NAMALWA (cell line): ENCODE data around the gene STPG4.

Experiments used
- DNase-seq: peaks from one replicate; pipeline ENCODE4 v3.0.0-alpha.2; 2015; ENCODE audit warnings: low spot score

Gene STPG4

DNA sequence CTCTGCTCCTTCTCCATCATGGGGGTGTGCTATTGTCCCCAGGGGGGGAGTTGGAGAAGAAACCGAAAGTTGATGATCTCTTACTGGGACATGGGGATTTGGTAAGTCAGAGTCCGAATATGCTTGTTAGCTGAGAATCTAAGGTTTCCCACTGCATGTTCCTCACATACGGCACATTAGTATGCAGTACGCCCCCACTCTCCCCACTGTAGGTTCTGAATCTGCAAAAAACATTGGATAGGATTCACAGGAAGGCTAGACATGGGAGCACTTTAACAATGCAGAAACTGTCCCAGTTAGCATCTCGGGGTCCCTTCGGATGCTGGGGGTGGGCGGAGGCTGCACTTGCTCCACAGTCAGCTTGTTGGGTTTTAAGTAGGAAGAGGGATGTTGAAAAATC is 102.3 kb downstream of the STPG4 start:
- no peak for DNase-seq

DNA sequence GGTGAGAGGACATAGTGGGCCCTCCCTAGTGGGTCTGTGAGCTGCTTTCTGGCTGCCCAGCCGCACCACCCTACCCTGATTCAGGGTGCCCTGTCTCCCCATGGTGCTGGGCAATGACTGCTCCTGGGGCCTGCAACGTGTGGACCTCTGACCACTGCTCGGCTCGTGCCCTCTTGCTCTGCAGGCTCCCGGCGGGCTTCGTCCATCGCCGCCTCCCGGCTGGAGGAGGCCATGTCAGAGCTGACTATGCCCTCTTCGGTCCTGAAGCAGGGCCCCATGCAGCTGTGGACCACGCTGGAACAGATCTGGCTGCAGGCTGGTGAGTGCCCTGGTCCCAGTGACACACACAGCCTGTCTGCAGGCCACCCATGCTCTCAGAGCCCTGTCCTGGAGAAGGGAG is 103.5 kb downstream of the STPG4 start:
- DNase-seq: no peak

DNA sequence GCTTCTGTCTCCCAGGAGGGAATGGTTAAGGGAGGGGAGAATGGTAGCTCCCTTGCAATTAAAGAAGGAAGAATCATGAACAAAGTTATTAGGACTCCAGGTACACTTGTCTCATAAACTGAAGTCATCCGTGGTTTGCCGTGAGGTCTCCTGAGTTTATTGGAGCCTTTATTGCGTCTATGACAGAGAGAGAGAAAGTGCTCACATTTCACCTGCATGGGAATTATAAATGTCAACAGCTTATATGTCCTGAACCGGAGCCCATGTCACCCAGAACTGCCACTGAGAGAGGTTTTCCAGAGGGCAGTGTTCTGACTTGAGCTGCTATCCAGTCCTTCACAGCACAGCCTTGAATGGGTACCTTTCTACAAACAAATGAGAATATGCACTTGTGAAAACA is 104.3 kb downstream of the STPG4 start:
- DNase-seq: no peak

DNA sequence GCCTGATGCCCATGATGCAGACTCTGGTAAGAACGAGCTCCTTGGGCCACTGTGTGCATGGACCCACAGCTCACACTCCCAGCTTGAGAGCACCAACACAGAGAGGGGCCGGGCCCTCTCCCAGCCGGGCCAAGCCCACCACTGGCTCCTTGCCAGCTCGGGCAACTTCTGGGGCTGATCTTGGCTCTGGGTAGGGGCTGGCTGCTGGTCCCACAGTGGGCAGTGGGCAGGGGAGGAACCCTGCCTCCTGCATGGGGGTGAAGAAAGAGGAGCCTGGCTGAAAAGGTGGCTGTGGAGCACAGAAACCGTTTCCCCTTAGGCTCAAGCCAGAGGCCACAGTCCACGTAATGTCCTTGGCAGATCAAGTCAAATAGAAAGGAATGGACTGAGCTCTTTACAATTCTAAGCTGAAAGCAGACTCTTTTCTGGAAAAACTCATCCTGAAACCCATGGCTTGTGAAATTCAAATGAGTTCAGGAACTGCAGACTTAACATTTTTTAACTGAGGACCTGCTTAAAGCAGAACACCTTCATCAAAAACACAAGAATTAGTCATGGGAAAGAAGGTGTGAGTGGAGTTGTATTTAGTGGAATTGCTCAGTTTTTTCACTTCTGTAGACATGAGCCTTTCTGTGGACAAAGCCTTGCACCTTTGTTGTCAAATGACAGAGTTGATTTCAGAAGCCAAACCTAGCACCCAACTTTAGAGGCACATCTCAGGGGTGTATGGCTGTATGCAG is 104.9 kb downstream of the STPG4 start:
- no peak for DNase-seq

DNA sequence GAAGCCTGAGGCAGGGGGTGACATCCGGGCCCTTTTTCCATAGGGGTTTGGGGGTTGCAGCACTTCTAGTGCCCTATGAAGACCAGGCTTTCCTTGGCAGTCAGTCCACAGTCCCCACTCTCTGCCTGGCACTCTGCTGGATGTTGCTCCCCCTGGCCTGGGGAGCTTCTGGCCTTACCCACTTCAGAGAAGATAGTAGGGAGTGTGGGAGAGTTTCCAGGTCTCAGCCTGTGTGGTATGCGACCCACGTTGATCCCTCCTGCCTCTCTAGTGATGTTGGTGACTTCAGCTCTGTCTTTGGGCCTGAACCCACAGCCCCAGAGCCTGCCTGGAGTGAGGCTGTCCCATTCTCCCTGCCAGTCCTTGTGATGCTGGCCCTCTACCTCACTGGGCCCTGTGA is 105.6 kb downstream of the STPG4 start:
- DNase-seq: no peak

DNA sequence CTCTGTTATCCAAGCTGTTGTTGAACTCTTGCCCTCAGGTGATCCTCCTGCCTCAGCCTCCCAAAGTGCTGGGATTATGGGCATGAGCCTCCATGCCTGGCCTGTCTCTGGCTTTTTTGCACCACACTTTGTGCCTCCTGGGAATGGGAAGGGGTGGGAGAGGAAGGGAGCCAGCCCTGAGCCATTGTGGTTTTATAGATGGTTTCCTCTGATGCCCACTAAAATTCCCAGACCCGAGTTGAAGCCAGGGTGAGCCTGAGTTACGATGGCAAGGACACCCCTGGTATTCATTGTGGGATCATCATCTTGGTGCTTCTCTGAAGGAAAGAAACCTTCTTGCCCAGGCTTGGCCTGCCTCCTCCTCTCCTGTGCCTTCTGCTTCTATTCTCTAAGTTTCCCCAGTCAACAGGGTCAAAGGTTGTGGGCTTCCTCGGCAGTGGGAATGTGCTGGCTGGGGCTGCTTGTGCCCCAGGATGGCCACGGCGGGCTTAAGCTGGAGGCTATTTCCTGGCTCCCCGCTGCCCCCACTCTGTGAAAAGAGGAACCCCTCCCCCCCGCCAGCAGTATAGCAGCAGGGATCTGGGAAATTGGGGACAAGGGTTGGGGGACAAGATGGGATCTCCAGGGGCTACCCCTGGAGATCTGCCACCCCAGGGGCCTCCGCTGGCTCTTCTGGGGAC is 106.2 kb downstream of the STPG4 start:
- no peak for DNase-seq

DNA sequence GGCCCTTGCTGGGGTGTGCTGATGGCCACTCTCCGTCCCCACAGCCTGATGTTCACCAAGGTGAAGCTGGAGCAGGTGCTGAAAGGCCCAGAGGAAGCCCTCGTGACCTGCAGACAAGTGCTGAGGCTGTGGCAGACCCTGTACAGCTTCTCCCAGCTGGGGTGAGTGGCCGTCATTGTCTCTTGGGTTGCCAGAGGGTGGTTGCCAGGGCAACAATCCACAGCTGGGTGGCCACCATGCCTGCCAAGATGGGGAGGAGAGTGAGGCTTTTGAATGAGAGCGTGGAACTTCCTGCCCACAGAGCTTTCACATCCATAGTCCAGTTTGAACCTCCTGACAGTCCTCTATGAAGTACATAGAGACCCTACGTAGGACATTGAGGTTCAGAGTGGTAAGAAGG is 108.8 kb downstream of the STPG4 start:
- no peak for DNase-seq

DNA sequence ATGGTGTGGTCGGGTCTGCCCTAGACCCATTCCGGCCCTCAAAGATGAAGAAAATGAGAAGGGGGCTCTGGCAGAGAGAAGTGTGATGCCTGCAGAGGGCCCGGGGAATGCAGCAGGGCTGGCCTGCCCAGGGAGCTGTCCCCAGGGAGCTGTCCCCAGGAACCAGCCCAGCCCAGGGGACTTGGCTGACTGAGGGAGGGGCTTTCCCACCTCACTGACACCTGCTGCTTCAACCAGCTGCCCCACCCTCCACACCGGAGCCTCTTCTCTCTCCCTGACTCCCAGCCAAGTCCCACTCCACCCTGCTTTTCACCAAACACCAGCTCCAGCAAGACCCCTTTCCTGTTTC is 111.2 kb downstream of the STPG4 start:
- DNase-seq: no peak

DNA sequence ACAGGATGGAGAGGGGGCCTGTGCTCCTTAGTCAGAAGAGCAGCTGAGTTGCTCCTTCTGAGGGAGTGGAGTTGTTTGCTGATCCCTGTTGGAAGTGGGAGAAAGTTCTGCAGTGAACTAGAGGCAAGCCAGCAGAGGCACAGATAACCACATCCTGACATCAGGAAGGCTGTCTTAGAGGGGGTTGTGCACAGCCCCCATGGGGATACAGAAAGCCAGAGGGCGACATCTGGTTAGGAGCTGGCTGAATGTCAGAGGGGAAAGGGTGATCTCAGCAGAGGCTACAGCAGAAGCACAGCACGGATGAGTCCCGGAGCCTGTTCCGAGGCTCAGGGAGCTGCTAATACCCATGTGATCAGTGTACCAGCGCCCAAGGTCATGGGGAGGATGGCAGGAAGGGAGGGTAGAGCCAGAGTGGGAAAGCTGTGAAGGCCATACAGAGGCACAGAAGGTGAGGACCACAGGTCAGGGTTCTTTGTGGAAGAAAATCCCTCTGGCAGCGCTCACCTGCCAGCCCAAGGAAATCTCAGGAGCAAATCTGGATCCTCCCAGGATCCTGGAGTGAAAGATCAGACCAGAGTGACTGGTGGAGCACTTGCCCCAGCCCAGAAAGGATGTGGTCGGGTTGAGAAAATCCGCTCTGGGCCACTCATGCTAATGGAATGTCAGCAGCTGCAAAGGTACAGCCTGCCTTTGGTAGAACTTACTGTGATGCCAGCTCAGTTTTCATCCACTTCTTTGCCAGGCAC is 111.8 kb downstream of the STPG4 start:
- DNase-seq: no peak

DNA sequence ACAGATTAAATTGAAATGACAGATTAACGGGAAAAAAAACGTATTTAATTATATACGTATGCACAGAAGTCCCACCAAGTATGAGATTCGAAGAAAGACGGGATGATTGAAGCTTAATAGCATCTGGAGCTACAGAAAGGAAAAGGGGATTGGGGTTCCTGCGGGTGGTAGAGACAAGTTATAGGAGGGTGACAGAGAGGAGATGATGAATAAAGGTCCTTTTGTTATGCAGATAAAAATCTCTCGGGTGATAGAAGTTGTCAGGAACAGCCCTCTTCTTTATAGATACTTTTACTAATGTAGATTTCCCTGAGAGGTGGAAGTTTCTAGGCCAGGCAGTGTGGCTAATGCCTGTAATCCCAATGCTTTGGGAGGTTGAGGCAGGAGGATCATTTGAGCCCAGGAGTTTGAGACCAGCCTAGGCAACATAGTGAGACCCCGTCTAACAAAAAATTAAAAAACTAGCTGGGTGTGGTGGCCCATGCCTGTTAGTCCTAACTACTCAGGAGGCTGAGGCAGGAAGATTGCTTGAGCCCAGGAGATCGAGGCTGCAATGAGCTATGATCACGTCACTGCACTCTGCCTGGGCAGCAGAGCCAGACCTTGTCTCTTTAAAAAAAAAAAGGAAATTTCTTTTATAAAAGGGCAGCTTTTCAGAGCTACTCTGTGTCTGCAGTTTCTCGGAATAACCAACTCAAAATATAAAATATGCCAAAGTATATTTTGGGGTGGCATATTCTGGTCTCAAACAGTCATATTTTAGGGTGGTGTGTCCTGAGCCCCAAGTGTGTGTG is 113.0 kb downstream of the STPG4 start:
- DNase-seq: no peak

DNA sequence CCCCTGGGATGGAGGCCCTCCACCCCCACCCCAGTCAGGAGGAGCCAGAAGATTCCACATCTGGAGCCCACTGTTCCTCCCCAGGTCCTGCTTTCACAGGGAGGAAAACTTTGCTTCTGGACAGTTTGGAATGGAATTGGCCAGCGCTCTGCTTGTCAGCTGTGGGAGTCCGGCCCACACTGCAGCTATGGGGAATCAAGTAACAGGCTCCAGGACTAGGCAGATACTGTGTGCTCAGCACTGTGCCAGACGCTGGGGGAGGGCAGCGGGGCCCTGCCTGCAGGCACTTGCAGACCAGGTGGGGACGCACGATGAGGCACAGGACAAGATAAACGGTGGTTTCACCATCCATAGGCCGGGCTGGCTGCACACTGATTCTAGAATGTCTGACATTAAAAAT is 114.0 kb downstream of the STPG4 start:
- DNase-seq: no peak

DNA sequence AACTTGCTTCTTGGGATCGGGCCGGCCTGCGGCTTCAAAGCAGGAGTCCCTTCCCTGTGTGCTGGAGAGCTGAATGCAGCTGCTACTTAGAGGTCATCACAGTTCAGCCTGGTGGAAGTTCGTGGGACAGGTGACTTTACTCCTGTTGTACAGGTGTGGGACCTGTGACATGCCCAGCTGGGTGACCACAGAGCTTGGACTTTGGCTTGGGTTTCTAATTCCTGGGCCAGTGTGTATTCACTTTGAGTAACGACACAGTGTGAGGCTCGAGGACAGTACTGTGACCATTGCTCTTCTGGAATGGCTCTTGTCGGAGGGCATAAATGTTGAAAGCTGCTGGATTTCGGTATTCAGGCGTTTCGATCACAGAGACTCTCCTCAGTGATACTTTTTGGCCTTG is 114.5 kb downstream of the STPG4 start:
- DNase-seq: no peak

DNA sequence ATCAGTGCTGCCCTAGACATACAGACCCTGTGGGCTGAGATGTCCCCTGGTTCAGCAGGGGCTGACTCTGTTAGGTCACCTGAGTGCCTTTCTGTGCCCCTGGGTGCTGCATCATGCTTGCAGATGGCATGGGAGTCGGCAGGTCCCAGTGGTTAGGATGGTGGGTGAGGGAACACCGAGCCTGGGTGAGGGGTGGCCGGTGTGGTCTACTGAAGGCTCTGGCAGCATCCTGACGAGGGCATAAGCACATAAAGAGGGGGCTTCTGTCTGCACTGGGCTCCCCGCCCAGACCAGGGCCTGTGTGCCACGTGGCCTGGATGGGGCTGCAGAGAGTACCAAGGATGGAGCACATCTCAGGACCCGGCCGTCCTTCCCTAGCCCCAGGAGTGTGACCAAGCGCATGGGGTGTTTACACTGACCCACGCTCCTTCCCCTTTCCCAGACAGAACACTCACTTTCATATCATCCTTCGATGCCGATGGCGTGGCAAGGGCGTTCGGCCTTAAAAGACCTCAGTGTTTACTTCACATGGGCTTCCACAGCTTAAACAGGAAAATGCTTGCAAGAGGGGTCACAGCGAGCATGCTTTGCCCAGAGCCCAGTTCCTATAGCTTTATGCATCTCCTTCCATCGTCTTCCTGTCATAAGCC is 115.1 kb downstream of the STPG4 start:
- DNase-seq: no peak

DNA sequence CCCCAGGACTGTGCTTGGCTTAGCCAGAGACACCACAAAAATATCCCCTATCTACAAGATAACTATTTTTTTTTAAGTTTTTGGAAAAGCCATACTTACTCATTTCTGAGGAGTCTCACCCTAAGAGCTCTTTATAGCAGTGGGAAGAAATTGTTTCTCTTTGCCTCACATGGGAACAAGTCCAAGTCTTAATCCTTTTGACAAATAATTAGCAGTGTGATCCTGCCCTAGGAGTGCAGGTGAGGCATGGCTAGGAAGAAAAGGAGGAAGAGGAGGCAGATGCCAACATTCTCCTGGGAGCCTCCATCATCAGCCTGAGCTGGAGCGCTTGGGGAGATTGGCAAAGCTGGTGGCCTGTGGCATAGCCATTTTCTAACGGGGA is 115.6 kb downstream of the STPG4 start:
- no peak for DNase-seq

DNA sequence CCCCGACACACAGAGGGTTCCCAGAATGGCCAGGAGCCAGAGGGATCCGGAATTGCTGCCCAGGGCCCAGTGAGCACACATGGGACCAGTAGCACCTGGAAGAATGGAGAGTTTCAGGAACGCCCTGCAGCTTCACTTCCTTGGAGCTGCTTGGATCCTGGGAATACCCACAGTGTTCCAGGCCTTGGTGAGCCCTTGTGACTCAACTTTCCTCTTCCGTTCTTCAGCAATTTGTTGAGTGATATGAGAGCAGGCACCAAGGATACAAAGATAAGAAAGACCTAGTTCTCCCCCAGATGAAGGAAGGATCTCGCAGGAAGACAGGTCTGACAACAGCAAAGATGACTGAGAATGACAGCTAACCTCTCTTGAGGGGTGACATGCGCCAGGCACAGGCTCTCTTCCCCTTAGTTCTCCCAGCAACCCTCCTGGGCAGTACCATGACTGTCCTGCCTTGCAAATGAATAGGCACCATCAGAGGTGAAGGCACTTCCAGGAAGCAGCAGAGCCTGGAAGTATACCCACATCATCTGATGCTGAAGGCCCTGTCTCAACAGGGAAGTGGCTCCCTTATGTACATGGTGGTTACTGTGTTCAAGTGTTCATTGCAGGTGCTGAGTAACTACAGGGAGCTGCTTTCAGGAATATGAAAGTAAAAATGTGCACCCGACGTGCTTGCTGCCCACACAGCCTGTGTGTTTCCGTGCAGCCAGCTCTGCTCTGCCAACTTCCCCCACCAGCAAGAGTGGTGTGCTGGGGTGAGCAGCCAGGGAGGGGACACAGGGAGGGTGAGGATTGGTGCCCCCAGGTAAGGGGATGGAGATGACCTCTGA is 116.2 kb downstream of the STPG4 start:
- no peak for DNase-seq

DNA sequence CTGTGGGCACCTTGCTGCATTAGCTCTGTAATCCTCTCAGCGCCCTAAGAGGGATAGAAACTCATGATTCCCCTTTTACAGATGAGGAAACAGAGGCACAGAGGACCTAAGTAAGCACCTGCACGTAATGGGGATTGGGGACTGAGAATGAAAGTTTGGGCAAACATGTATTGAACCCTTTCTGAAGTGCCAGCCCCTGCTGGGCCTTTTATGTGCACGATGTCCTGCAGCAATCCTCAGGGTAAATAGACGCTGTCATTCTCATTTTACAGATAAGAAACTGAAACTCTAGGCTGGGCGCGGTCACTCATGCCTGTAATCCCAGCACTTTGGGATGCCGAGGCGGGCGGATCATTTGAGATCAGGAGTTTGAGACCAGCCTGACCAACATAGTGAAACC is 117.4 kb downstream of the STPG4 start:
- DNase-seq: no peak
